Erythroblast (primary cell): ENCODE data around the gene PRR15.

Experiments used
- DNase-seq, 2 experiments: peaks; one replicate each; lab custom pipeline; 2025; lab: John Stamatoyannopoulos, UW
- GATA1 ChIP-seq: IDR thresholded peaks from 2 replicates; pipeline ENCODE4 v1.6.1; 2011; ENCODE audit warnings: low read depth, mild to moderate bottlenecking, control low read depth, low read length, moderate library complexity
- POLR2A ChIP-seq: IDR thresholded peaks from 2 replicates; pipeline ENCODE4 v1.6.1; 2011; ENCODE audit warnings: mild to moderate bottlenecking, low read length

Gene PRR15

DNA sequence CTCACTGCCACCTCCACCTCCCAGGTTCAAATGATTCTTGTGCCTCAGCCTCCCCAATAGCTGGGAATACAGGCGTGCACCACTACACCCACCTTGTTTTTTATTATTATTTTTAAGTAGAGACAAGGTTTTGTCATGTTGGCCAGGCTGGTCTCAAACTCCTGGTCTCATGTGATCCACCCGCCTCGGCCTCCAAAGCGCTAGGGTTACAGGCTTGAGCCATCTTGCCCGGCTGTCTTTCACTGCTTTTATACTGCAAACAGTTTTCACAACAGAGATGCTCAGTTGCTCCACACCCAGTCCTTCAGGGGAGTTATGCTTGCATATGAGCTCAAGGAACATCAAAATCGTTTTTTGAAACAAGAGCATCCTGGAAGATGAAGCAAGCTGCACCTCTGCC, 1.3 kb upstream of the PRR15 start:
- no peak for DNase-seq
- TF ChIP-seq POLR2A (no peak), GATA1 (no peak)

GRCh38 chr7:29564496-29565223, 1.0 kb downstream of the PRR15 start:
- TF ChIP-seq POLR2A (no peak), GATA1 (no peak)
- DNase-seq, result peak; percentile 16 to 24

- no peak for DNase-seq
- no peak for TF ChIP-seq GATA1
- TF ChIP-seq POLR2A, result no peak
Measured at GRCh38 chr7:29565224-29565630, 1.6 kb downstream of the PRR15 start.

- no peak for TF ChIP-seq POLR2A
- TF ChIP-seq GATA1, result no peak
- no peak for DNase-seq
Measured at GRCh38 chr7:29565634-29565981, 2.0 kb downstream of the PRR15 start.

DNA sequence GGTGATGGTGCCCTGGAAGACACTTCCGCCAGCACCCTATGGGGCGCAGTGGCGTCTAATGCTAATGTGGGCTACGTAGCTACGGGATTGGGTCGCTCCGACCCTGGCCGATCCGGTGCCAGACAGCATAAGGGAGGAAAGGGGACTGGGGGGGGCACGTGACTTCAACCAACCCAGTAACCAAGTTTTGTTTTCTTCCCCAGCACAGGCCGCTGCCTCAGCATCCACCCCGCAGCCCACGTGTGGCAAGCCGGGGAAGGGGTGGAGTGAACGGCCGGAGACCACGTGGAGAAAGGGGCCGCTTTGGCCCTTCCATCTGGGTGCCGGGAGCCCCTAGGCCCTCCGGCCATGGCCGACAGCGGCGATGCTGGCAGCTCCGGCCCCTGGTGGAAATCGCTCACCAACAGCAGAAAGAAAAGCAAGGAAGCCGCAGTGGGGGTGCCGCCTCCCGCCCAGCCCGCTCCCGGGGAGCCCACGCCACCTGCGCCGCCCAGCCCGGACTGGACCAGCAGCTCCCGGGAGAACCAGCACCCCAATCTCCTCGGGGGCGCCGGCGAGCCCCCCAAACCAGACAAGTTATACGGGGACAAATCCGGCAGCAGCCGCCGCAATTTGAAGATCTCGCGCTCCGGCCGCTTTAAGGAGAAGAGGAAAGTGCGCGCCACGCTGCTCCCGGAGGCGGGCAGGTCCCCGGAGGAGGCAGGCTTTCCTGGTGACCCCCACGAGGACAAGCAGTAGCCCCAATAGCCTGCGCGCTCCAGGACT, 2.5 kb downstream of the PRR15 start:
- DNase-seq, result peak in 1 of 2 experiments; percentile 11
- TF ChIP-seq POLR2A (no peak), GATA1 (no peak)

DNA sequence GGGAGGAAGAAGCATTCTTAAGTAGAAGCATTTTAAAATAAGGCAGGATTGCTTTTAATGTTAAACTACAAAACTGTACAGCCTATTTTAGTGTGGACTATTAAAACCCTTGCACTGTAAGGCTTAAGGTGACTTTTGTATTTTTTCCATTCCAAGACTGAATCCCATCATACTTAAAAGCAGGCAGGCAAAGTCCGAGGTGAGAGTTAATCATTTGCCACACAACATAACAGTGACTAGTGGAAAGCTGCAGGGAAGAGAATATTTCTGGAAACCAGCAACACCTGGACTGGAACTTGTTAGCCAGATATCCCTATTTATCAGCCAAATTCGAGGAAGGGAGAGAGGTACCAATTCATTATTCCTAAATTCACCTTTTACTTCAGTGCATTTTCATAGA, 3.5 kb downstream of the PRR15 start:
- TF ChIP-seq POLR2A, result no peak
- no peak for TF ChIP-seq GATA1
- no peak for DNase-seq

DNA sequence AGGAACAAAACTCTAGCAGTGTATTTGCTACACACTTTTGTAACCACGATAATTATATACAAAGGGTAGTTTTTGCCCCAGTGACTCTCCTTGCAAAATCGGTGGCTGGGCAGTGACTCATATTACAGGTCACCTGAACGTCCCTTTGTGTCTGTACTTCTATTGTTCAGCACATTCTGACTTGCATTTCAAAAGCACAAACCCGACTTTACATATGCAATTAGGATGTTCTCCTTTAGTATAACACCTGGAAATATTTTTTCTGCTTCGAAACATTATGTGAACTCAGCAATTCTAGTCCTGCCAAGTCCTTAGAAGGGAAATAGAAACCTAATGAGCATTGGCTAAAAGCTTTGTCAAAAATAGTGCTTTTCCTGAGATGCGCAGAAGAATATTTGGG, 6.0 kb downstream of the PRR15 start:
- DNase-seq, result no peak
- TF ChIP-seq GATA1 (no peak), POLR2A (no peak)

DNA sequence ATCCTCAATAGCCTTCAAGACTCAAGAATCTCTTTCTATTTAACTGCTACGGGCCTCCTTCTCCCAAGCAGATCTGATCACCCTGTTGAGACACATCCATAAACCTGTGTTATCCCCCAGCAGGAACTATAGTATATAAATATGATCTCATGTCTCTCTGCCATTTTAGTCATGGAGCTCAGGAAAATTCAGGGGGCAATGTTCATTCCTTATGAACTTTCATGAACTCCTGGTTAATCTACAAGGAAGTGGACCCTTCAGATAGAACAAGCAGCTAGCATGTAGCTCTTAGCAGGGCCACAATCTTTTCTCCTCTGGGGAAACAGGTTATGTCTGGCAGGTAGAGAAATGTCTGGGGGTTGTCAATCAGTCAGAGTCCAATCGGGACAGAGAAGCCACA, 8.9 kb downstream of the PRR15 start:
- no peak for TF ChIP-seq GATA1
- TF ChIP-seq POLR2A, result no peak
- DNase-seq, result no peak

GRCh38 chr7:29573567-29573966, 9.9 kb downstream of the PRR15 start:
- DNase-seq, result no peak
- no peak for TF ChIP-seq GATA1
- no peak for TF ChIP-seq POLR2A

DNA sequence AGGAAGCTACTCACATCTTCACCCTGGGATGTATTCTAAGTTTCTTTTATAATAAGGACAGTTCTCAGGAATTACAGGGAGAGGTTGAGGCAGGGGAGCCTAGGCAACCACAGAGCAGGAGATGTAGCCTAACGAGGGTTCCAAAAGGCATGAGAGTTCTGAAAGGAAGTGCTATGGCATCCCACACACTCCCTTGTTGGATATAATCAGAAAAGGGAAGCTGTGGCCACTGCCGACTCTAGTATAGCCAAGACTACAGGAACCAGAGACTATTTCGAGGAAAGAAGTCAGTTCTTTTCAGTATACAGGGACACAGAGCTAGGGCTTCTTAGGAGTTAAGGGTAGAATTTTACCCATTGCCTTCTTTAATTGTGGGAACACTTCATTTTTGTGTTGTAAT, 11.0 kb downstream of the PRR15 start:
- no peak for DNase-seq
- TF ChIP-seq GATA1, result no peak
- no peak for TF ChIP-seq POLR2A

- TF ChIP-seq GATA1, result no peak
- TF ChIP-seq POLR2A, result no peak
- no peak for DNase-seq
Measured at GRCh38 chr7:29587195-29587808, 23.7 kb downstream of the PRR15 start.

DNA sequence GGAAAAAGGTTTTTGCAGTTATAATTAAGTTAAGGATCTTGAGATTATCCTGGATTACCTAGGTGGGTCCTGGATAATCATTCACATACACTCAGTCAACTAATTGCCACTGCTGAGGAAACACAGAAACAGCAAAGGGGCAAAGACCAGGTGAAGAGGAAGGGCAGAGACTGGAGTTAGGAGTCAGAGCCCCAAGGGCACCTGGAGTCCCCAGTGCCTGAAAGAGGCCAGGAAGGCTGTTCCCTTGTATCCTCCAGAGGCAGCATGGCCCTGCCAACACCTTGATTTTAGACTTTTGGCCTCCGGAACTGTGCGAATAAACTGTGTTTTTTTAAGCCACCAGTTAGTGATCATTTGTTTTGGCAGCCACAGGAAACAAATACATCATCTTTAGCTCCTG, 24.6 kb downstream of the PRR15 start:
- DNase-seq, result no peak
- TF ChIP-seq POLR2A (no peak), GATA1 (no peak)

DNA sequence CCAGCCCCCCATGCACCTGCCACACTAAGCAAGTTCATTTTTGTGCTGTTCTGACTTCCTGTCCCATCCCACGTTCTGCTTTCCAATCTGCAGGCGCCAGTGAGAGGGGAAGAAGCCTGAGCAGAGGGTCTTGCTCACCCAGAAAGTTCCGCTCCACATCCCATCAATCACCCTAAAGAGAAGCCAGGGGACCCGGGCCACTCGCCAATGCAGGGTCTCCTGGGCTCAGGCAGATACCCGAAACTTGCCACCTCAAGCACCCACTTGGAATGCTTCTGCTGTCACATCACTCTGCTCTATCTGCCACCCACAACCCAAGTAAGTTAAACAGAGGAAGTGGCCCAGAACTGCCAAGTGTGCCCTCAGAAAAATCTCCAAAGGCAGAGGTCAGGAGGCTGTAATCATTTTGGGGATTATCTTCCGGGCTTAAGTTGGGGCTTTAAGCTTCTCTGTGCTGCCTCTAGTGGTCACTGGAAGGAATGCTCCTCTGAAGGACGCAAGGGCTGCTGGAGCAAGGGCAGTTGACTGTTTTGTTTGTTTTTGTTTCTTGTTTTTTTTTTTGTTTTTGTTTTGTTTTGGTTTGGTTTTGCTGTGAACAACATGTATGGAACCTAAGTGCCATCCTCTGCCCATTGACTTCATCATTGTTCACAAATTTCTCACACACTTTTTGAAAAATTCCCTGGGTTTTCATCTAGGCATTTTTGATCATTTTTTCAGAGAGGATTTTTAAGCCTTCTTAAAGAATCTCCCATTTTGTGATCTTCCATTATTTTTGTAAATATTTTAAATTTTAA, 25.5 kb downstream of the PRR15 start:
- DNase-seq, result peak; percentile 66 to 71
- no peak for TF ChIP-seq GATA1
- no peak for TF ChIP-seq POLR2A

DNA sequence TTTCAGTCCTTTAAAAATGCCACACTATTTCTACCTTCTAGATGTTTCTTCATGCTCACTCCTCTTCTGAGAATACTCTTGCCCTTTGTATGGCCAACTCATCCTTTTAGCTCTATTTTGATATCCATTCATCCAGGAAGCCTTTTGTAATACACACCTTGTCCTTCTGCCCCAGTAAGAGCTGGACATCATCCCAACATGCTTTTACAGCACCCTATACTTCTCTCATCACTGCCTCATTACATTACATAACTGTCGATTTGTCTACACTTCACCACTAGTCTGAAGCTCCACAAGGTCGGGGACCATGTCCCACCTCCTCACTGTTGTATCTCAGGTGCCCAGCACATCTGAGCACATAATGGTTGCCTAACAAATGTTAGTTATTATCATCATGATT, 29.2 kb downstream of the PRR15 start:
- DNase-seq, result no peak
- TF ChIP-seq GATA1 (no peak), POLR2A (no peak)
